HG02870 (cell line): Measurements from ENCODE around the gene OIP5.
"Not testable (repeated sequence)": the region's sequence is repeated elsewhere in the genome, so short reads cannot be mapped to it uniquely, and the experiment has no call there.

Experiments
- ATAC-seq: cut with Tn5 transposase; IDR thresholded peaks from one replicate; pipeline ENCODE4 v1.9.1; 2021; ENCODE audit warnings: mild to moderate bottlenecking, moderate library complexity; ENCODE audit not compliant: unreplicated experiment

Gene OIP5

GRCh38 chr15:41304149-41304770 lies 28.1 kb downstream of the OIP5 start:
- ATAC-seq: no peak

- no peak for ATAC-seq
Observed at GRCh38 chr15:41301587-41301986, 30.8 kb downstream of the OIP5 start.

GRCh38 chr15:41301139-41301538 lies 31.3 kb downstream of the OIP5 start:
- ATAC-seq: not testable (repeated sequence)

GRCh38 chr15:41292521-41292920 lies 39.9 kb downstream of the OIP5 start:
- no peak for ATAC-seq

GRCh38 chr15:41291065-41291631 lies 41.2 kb downstream of the OIP5 start:
- ATAC-seq: peak; percentile 70

- no peak for ATAC-seq
Observed at GRCh38 chr15:41289953-41290352, 42.4 kb downstream of the OIP5 start.

- ATAC-seq: no peak
Observed at GRCh38 chr15:41288464-41288863, 43.9 kb downstream of the OIP5 start.

- ATAC-seq: no peak
Observed at GRCh38 chr15:41286665-41287333, 45.6 kb downstream of the OIP5 start.

DNA sequence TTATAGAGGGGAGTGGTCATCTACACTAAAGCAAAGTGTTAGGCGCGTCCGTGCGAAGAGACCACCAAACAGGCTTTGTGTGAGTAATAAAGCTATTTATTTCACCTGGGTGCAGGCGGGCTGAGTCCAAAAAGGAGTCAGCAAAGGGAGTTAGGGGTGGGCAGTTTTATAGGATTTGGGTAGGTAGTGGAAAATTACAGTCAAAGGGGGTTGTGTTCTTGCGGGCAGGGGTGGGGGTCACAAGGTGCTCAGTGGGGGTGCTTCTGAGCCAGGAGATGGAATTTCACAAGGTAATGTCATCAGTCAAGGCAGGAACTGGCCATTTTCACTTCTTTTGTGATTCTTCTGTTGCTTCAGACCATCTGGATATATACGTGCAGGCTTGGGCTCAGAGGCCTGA lies 47.1 kb downstream of the OIP5 start:
- ATAC-seq: no peak

DNA sequence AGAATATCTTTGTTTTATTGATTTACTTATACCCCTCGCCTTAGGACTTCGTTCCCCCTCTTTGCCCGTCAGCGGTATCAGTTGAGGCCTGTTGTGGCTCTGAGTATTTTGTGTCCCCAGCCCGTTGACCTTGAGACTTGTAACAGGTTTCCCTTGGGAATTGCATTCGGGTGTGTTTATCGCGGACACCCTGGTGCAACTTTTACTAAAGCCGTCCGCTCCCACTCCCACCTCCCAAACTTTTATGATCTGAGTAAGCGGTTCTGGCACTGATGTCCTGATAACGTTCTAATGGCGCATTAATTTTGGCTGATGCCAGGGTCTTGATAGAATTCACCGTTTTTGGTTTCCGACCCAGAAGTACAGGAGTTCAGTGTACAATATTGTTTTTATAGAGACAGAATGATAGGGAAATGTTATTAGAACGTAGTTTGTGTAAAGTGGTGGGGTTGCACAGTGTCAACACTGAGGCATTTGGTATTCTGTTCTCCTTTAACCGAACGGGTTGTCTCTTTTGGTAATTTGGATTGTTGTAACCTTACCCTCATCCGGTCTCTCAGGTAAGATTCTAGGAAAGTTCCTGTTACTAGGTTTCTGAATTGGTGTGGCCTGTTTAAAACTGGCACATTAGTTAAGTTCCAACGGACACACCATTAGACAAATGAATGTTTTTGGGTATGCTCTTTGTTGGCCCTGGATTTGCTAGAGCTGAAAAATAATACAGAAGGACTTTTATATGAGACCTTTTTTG lies 47.8 kb downstream of the OIP5 start:
- no peak for ATAC-seq

DNA sequence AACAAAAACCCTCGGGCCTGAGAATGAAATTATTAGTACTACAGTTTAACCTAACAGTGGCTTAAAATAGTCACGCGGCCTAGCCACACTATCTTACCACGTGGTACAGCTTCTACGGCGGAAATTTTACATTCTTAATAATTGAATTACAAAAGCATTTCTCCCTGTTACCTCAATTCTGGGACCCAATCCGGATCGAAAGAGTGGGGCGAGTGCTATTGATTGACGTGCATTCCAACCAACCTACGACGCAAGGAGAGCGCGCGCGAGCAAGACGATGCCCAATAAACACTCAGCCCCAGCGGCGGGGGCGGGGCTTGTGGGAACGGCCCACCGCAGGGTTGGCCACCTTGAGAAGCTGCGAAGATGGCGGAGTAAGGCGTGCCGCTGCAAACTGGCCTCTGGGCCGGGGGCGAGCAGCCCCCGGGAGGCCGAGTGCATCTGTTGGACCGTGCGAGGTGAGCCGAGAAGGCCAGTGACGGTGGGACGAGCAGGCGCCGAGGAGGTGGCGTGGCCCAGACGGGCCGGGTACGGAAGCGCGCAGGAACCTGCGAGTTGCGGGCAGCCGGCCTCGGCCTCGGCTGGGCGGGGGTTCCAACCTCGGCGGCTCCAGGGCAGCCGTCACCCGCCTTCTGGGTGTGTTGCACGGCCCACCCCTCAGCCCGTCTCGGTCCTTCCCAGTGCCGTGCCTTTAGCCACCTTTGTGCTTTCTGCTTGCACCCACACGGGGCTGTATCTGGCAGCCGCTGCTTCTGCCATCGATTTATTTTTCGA lies 48.6 kb downstream of the OIP5 start:
- peak; percentile 91 for ATAC-seq

DNA sequence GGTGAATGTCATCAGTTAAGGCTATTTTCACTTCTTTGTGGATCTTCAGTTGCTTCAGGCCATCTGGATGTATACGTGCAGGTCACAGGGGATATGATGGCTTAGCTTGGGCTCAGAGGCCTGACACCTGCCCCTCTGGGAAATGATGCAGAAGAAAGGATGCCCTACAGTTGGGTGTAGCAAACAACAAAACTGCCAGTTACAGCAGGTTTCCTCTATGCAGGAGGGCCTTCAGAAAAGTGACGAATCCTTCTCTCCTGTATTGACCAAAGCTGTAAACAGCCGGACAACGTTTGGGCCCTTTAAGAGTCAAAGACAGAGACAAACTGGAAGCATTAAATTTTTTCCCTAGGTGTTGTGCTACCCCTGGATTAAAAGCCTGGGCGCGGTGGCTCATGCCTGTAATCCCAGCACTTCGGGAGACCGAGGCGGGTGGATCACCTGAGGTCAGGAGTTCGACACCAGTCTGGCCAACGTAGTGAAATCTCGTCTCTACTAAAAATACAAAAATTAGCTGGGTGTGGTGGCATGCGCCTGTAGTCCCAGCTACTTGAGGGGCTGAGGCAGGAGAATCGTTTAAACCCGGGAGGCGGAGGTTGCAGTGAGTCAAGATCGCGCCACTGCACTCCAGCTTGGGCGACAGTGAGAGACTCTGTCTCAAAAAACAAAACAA lies 49.3 kb downstream of the OIP5 start:
- not testable (repeated sequence) for ATAC-seq

DNA sequence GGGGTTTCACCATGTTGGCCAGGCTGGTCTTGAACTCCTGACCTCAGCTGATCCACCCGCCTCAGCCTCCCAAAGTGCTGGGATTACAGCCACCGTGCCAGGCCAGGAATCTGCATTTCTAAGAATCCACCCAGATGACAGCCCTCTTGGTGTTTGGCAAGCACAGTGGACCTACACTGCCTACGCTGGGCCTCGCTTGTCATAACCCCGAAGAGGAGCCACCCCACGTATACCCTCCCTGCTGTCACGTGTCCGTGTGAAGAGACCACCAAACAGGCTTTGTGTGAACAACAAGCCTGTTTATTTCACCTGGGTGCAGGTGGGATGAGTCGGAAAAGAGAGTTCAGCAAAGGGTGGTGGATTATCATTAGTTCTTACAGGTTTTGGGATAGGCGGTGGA lies 50.0 kb downstream of the OIP5 start:
- ATAC-seq: not testable (repeated sequence)

DNA sequence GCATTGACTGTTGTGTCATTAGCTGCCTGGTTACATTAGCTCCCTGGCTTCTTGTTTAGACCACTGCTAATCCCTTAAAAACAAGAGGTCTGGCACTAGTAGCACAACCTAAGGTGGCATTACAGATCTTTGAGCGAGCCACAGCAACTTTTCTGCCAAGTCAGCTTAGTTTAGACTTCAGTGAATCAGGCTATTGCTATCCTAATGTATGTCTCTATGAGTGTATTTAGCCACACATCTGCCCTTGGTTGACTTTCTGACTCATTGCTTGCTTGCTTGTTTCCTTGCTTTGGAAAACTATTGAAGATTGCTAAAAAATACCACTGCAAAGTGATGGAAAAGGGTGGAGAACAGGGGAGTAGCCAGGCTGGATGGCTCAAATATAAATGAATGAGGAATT lies 51.2 kb downstream of the OIP5 start:
- ATAC-seq: no peak

DNA sequence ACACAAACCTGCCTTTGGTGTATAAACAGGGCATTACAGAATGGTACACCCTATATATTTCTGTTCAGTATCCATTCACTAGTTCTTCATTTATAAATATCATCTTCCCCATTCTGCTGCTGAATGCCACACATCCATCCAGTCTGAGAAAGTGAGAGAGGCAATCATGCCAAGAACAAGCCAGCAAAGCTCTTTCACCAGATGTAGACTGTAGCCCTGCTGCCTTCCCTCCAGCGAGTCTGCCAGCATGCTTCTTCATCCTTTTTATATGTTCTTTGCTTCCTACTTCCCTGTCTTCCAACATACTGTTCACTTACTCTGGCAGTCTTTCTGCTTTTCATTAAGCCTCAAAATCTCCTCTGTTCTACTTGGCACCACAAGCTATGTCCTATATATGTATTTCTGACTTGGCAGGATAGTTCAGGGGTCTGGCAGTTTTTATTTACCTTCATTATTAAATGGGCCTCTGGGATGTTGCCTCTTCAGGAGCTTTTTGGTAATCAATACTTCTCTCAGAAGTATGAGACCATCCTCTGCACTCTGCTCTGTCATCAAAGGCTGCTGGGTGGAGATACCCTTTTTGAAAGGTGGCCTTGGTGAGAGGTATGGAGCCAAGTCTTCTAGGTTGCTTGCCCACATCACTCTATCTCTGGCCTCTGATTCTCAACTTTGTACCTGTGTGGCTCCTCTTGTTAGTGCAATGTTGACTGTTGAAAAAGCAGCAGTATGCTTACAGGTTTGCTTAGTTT lies 52.7 kb downstream of the OIP5 start:
- ATAC-seq: no peak

DNA sequence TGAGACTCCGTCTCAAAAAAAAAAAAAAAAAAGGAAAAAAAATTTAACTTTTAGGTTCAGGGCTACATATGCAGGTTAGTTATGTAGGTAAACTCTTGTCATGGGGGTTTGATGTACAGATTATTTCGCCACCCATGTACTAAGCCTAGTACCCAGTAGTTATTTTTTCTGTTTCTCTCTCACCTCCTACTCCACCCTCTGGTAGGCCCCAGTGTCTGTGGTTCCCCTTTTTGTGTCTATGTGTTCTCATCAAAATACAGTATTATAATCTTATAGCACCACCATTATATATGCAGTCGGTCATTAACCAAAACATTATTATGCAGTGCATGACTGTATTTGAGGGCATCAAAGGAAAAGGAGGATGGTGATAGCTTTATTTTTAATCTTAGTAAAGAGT lies 54.1 kb downstream of the OIP5 start:
- no peak for ATAC-seq

DNA sequence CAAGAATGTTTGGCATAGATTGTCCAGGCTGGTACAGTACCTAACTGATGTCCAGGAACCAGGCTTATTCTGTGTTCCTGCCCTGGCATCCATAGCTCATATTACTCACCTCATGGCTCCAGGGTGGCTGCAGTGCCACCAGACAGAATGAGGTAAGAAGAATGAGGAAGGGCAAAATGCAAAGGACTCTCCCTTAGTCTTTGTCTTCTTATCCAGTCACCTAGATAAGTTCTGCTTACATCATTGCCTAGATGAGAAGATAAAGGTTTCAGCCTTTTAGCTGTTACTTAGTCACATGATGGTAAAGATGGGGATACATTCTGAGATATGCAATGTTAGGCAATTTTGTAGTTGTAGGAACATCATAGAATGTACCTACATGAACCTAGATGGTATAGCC lies 55.6 kb downstream of the OIP5 start:
- ATAC-seq: no peak

- ATAC-seq: no peak
Observed at GRCh38 chr15:41269887-41270286, 62.5 kb downstream of the OIP5 start.

DNA sequence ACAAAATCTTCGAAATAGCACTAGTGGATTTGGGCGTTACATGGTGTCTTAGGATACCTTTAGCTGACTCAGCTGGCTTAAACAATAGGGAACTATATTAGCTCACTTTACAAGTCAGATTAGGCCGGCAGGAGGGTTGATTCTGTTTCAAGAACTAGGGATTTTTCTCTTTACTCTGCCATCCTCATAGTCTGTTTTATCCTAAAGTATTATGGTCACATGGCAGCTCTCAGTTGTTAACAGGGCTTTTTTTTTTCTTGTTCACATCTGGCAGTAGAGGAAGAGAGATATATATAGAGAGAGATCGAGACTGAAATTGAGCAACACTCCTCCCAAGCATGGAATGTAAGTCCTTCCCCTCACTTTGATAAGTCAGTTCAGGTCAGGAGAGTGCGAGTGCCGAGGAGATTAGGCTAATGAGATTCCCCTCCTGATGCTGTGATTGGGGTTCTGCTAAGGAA lies 68.5 kb downstream of the OIP5 start:
- ATAC-seq: no peak

- ATAC-seq: no peak
Observed at GRCh38 chr15:41262571-41262970, 69.8 kb downstream of the OIP5 start.
